Panc1 (cell line): ENCODE results near the gene SLC6A12. TPM values are rescaled to one million over a fixed set of nuclear protein-coding genes. Genes with fewer than 3 reads are reported as not detected.

ENCODE experiments used
- ATAC-seq: fragments of 200-7000 bp; cut with Tn5 transposase; 2 replicates; pipeline ENCODE4 v1.9.1; 2020; ENCODE audit warnings: mild to moderate bottlenecking, moderate library complexity
- BruUV-seq: library from RNA; stranded (reverse); fragments of 400-500 nt; replicated peaks from 2 replicates; lab custom pipeline; 2021; lab: Mats Ljungman, UMichigan
- CTCF ChIA-PET: fragments of 300-600 bp; sonication (Branson Sonifier 250); formaldehyde crosslinking; loops from one replicate; lab custom pipeline; 2022; ENCODE audit warnings: antibody characterized with exemption; lab: Charles Lee
- POLR2A ChIA-PET: fragments of 300-600 bp; sonication (Branson Sonifier 250); formaldehyde crosslinking; loops from one replicate; lab custom pipeline; 2022; ENCODE audit warnings: antibody characterized with exemption; lab: Charles Lee
- DNase-seq: peaks from one replicate; pipeline ENCODE4 v3.0.0-alpha.2; 2010; ENCODE audit warnings: low read depth, low spot score
- H3K27ac ChIP-seq: 2 replicates; pipeline ENCODE4 v1.5.1; 2011; ENCODE audit warnings: mild to moderate bottlenecking, low read length, inconsistent platforms
- H3K27me3 ChIP-seq: fragments of 200-500 bp; sonication (Bioruptor generic); 2 replicates; pipeline ENCODE4 v1.6.0; 2014; ENCODE audit warnings: low read length, inconsistent platforms; ENCODE audit not compliant: control insufficient read depth, insufficient read depth
- H3K36me3 ChIP-seq: fragments of 200-500 bp; sonication (Bioruptor generic); 2 replicates; pipeline ENCODE4 v1.5.1; 2014; ENCODE audit warnings: inconsistent platforms, mild to moderate bottlenecking, low read length, moderate library complexity; ENCODE audit not compliant: control insufficient read depth, insufficient read depth
- H3K4me1 ChIP-seq: 2 replicates; pipeline ENCODE4 v1.5.1; 2011; ENCODE audit warnings: inconsistent platforms, mild to moderate bottlenecking, low read length, moderate library complexity; ENCODE audit not compliant: control insufficient read depth, insufficient read depth
- H3K4me3 ChIP-seq, 2 experiments: 2 replicates each; pipeline ENCODE4 v1.5.1; 2011 to 2012; ENCODE audit warnings: low read depth in 2 of 2, low read length in 2 of 2, mild to moderate bottlenecking in 2 of 2, inconsistent platforms in 1 of 2, moderate library complexity in 1 of 2
- H3K9me3 ChIP-seq: fragments of 200-500 bp; sonication (Bioruptor generic); 2 replicates; pipeline ENCODE4 v1.5.1; 2014; ENCODE audit warnings: low read depth, mild to moderate bottlenecking, inconsistent platforms, low read length, moderate library complexity; ENCODE audit not compliant: control insufficient read depth, insufficient read depth
- POLR2AphosphoS5 ChIP-seq: IDR thresholded peaks from 2 replicates; pipeline ENCODE4 v1.6.1; 2012; ENCODE audit warnings: mild to moderate bottlenecking, low read depth, low read length, moderate library complexity
- SIN3A ChIP-seq: IDR thresholded peaks from 2 replicates; pipeline ENCODE4 v1.6.1; 2012; ENCODE audit warnings: low read depth, mild to moderate bottlenecking, low read length, moderate library complexity, borderline replicate concordance; ENCODE audit not compliant: insufficient read depth
- TCF7L2 ChIP-seq: IDR thresholded peaks from 2 replicates; pipeline ENCODE4 v1.6.1; 2011; ENCODE audit warnings: mild to moderate bottlenecking, low read depth, low read length, inconsistent platforms
- in situ Hi-C: cut with HindIII; loops from 2 replicates; pipeline ENCODE4 v1.10.0; 2016; ENCODE audit warnings: low sequenced_read_pairs, low pct_unique_long_range_greater_than_20kb
- intact Hi-C: fragments of 100-400 bp; cut with micrococcal nuclease; formaldehyde crosslinking; loops from one replicate; pipeline ENCODE4 v1.10.0; 2022; ENCODE audit not compliant: unreplicated experiment
- total RNA-seq: library from RNA; stranded (reverse); gene quantifications from one replicate; pipeline ENCODE4 v1.2.1, GENCODE V29; 2021; ENCODE audit not compliant: unreplicated experiment
- TF ChIP-seq, protein P1 (sequence below), 2 experiments: IDR thresholded peaks; 2 replicates each; pipeline ENCODE4 v1.6.1; 2011 to 2012; ENCODE audit warnings: low read depth in 2 of 2, control low read depth in 1 of 2, low read length in 1 of 2, mild to moderate bottlenecking in 1 of 2, moderate library complexity in 1 of 2; ENCODE audit not compliant: insufficient read depth in 1 of 2
- TF ChIP-seq, protein P2 (sequence below): fragments of 450-650 bp; IDR thresholded peaks from 2 replicates; pipeline ENCODE4 v1.5.1; 2017; ENCODE audit warnings: mild to moderate bottlenecking

The SLC6A12 gene
- total RNA-seq, 1 experiment from 2014 or later, result 1.0 TPM

DNA sequence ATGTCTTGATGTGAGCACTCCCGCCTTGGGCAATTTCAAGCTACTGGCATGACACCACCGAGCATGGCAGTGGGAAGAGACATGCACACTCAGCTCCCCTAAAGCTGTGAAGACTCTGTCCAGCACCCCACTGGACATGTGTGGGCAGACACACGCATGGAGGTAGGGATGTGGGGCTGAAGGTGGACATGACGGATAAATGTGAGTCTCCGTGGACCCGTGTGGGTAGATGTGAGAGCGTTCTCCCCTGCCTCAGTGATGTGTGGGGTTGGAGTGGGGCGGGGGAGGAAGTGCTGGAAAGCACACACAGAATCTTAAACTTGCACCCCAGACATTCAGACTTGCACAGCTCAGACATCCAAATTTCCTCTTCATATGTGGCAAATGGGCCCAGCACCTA, 12.6 kb downstream of the SLC6A12 start:
- no TSS peak for BruUV-seq
- no peak for ATAC-seq
- DNase-seq, result no peak
- Histone ChIP-seq H3K27me3 (no peaks in the 10 kb centered on the region), H3K27ac (no peak overlapping the region), H3K9me3 (no peaks in the 10 kb centered on the region), H3K4me1 (no peaks in the 10 kb centered on the region), H3K4me3 (no peak overlapping the region), H3K36me3 (no peaks in the 10 kb centered on the region)
- intact Hi-C loops (no loop called here), in situ Hi-C loops (no loop called here)
- POLR2A ChIA-PET, result no interaction called here
- TF ChIP-seq, protein P1, sequence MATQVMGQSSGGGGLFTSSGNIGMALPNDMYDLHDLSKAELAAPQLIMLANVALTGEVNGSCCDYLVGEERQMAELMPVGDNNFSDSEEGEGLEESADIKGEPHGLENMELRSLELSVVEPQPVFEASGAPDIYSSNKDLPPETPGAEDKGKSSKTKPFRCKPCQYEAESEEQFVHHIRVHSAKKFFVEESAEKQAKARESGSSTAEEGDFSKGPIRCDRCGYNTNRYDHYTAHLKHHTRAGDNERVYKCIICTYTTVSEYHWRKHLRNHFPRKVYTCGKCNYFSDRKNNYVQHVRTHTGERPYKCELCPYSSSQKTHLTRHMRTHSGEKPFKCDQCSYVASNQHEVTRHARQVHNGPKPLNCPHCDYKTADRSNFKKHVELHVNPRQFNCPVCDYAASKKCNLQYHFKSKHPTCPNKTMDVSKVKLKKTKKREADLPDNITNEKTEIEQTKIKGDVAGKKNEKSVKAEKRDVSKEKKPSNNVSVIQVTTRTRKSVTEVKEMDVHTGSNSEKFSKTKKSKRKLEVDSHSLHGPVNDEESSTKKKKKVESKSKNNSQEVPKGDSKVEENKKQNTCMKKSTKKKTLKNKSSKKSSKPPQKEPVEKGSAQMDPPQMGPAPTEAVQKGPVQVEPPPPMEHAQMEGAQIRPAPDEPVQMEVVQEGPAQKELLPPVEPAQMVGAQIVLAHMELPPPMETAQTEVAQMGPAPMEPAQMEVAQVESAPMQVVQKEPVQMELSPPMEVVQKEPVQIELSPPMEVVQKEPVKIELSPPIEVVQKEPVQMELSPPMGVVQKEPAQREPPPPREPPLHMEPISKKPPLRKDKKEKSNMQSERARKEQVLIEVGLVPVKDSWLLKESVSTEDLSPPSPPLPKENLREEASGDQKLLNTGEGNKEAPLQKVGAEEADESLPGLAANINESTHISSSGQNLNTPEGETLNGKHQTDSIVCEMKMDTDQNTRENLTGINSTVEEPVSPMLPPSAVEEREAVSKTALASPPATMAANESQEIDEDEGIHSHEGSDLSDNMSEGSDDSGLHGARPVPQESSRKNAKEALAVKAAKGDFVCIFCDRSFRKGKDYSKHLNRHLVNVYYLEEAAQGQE (IDR thresholded peaks at IDR 0.05; ENCODE audit: insufficient read depth in 1 of 2, low read depth in 2 of 2, low read length in 1 of 2), result no peak
- TF ChIP-seq TCF7L2, result no peak
- no peak for TF ChIP-seq SIN3A
- TF ChIP-seq, protein P2, sequence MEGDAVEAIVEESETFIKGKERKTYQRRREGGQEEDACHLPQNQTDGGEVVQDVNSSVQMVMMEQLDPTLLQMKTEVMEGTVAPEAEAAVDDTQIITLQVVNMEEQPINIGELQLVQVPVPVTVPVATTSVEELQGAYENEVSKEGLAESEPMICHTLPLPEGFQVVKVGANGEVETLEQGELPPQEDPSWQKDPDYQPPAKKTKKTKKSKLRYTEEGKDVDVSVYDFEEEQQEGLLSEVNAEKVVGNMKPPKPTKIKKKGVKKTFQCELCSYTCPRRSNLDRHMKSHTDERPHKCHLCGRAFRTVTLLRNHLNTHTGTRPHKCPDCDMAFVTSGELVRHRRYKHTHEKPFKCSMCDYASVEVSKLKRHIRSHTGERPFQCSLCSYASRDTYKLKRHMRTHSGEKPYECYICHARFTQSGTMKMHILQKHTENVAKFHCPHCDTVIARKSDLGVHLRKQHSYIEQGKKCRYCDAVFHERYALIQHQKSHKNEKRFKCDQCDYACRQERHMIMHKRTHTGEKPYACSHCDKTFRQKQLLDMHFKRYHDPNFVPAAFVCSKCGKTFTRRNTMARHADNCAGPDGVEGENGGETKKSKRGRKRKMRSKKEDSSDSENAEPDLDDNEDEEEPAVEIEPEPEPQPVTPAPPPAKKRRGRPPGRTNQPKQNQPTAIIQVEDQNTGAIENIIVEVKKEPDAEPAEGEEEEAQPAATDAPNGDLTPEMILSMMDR, result no peak
- TF ChIP-seq POLR2AphosphoS5, result no peak
- CTCF ChIA-PET, result no interaction called here

DNA sequence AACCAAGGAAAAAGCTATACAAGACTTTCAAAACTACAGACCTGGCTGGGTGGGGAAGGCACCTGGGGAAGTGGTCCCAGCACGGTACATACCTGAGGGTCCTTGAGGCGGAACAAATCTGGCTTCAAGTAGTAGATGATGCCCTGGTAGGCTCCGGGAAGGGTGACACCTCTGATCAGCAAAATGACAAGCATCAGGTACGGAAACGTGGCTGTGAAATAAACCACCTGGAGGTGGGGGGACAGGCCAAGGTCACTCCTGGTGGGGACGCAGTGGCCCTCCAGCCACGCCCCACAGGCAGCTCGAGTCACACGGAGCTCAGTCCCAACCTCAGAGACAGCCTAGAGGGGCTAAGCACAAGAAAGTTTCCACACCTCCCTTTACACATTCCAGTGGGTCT, 15.3 kb downstream of the SLC6A12 start:
- POLR2A ChIA-PET, result no interaction called here
- Histone ChIP-seq H3K27me3 (no peaks in the 10 kb centered on the region), H3K4me1 (no peaks in the 10 kb centered on the region), H3K9me3 (no peaks in the 10 kb centered on the region), H3K4me3 (no peak overlapping the region), H3K36me3 (no peaks in the 10 kb centered on the region), H3K27ac (no peak overlapping the region)
- TF ChIP-seq, protein P2, result no peak
- TF ChIP-seq POLR2AphosphoS5 (no peak), TCF7L2 (no peak), SIN3A (no peak)
- TF ChIP-seq, protein P1 (IDR thresholded peaks at IDR 0.05; ENCODE audit: insufficient read depth in 1 of 2, low read depth in 2 of 2, low read length in 1 of 2), result no peak
- BruUV-seq, result no TSS peak
- intact Hi-C loops (no loop called here), in situ Hi-C loops (no loop called here)
- ATAC-seq (no peak), DNase-seq (no peak)
- CTCF ChIA-PET, result no interaction called here
